ENCODE data around the gene ECM2. TPM values are rescaled to one million over a fixed set of nuclear protein-coding genes. Genes with fewer than 3 reads are reported as not detected.

ECM2 gene
- total RNA-seq, 1 donor from 2014 or later: 9.4 TPM

DNA sequence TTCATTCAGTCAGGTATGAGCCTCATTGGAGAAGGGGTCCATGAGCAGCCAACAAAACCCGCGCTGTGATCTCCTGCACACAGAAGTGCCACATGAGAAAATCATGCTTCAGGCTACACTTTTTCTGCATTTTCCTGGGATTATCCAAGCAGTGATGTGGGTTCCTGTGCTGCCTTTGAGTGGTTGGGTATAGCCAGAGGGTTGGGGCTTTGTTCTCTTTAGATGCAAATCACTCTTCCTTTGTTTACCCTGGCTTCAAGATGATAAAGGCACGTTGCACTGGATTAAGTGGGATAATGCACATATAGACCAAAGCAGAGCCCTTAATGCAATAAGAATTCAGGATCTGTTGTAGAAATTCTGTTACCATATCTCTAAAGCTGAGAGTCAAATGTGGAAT is 18.7 kb downstream of the ECM2 start:
- no peak overlapping the region for H3K4me3 ChIP-seq
- DNase-seq (no peak), ATAC-seq (no peak)
- no peak overlapping the region for H3K27ac ChIP-seq
- H3K36me3 ChIP-seq: no peaks in the 10 kb centered on the region
- no peaks in the 10 kb centered on the region for H3K9me3 ChIP-seq
- no peaks in the 10 kb centered on the region for H3K27me3 ChIP-seq (ENCODE audit: low read depth)
- intact Hi-C loops (cut with DNase I): no loop called here
- no peak for TF ChIP-seq CTCF (IDR thresholded peaks at IDR 0.05)
- H3K4me1 ChIP-seq: no peaks in the 10 kb centered on the region

- DNase-seq: no peak
Measured at GRCh38 chr9:92516521-92516920, 19.3 kb downstream of the ECM2 start.

GRCh38 chr9:92514635-92515034 is 21.2 kb downstream of the ECM2 start:
- ATAC-seq (no peak), DNase-seq (no peak)
- no peaks in the 10 kb centered on the region for H3K9me3 ChIP-seq
- intact Hi-C loops (cut with DNase I): no loop called here
- no peaks in the 10 kb centered on the region for H3K4me1 ChIP-seq
- no peaks in the 10 kb centered on the region for H3K27me3 ChIP-seq (ENCODE audit: low read depth)
- no peak overlapping the region for H3K4me3 ChIP-seq
- no peak for TF ChIP-seq CTCF (IDR thresholded peaks at IDR 0.05)
- no peak overlapping the region for H3K27ac ChIP-seq
- no peaks in the 10 kb centered on the region for H3K36me3 ChIP-seq

More at GRCh38 chr9:92516521-92516920, 19.3 kb downstream of the ECM2 start:
- Histone ChIP-seq H3K27me3 (ENCODE audit: low read depth) (no peaks in the 10 kb centered on the region), H3K4me3 (no peak overlapping the region), H3K9me3 (no peaks in the 10 kb centered on the region), H3K36me3 (no peaks in the 10 kb centered on the region), H3K27ac (no peak overlapping the region), H3K4me1 (no peaks in the 10 kb centered on the region)
- intact Hi-C loops (cut with DNase I): no loop called here
- ATAC-seq: no peak
- no peak for TF ChIP-seq CTCF (IDR thresholded peaks at IDR 0.05)

- Histone ChIP-seq H3K27ac (no peak overlapping the region), H3K27me3 (ENCODE audit: low read depth) (no peaks in the 10 kb centered on the region), H3K4me1 (no peaks in the 10 kb centered on the region), H3K36me3 (no peaks in the 10 kb centered on the region), H3K4me3 (no peak overlapping the region), H3K9me3 (no peaks in the 10 kb centered on the region)
- DNase-seq (no peak), ATAC-seq (no peak)
- TF ChIP-seq CTCF (IDR thresholded peaks at IDR 0.05): no peak
- intact Hi-C loops (cut with DNase I): no loop called here
Measured at GRCh38 chr9:92513349-92513748, 22.4 kb downstream of the ECM2 start.

- no peak overlapping the region for H3K27ac ChIP-seq
- ATAC-seq: no peak
Measured at GRCh38 chr9:92512622-92513021, 23.2 kb downstream of the ECM2 start.

More at GRCh38 chr9:92512622-92513021, 23.2 kb downstream of the ECM2 start:
- TF ChIP-seq CTCF (IDR thresholded peaks at IDR 0.05): no peak
- no peak for DNase-seq
- no peaks in the 10 kb centered on the region for H3K27me3 ChIP-seq (ENCODE audit: low read depth)
- intact Hi-C loops (cut with DNase I): no loop called here
- H3K4me1 ChIP-seq: no peaks in the 10 kb centered on the region
- H3K36me3 ChIP-seq: no peaks in the 10 kb centered on the region
- no peak overlapping the region for H3K4me3 ChIP-seq
- H3K9me3 ChIP-seq: no peaks in the 10 kb centered on the region
